H9 (cell line): ENCODE data around the gene SLC9A6. TPM values are rescaled to one million over a fixed set of nuclear protein-coding genes. Genes with fewer than 3 reads are reported as not detected.

Source experiments
- DNase-seq: peaks from one replicate; pipeline ENCODE4 v3.0.0-alpha.2; 2017
- H2AFZ ChIP-seq: one replicate; pipeline ENCODE4 v1.6.1; 2013; ENCODE audit warnings: mild to moderate bottlenecking, low read length, control low read depth, moderate library complexity
- H2AK5ac ChIP-seq: 2 replicates; pipeline ENCODE4 v1.6.1; 2013; ENCODE audit warnings: low read length, control low read depth, mixed read lengths; ENCODE audit not compliant: insufficient read length
- H2BK120ac ChIP-seq: one replicate; pipeline ENCODE4 v1.6.1; 2013; ENCODE audit warnings: low read depth, mild to moderate bottlenecking, low read length, control low read depth, inconsistent platforms; ENCODE audit not compliant: poor library complexity, severe bottlenecking
- H2BK12ac ChIP-seq: 2 replicates; pipeline ENCODE4 v1.6.1; 2013; ENCODE audit warnings: low read length, control low read depth, mixed read lengths, low read depth; ENCODE audit not compliant: insufficient read length
- H2BK15ac ChIP-seq: 2 replicates; pipeline ENCODE4 v1.6.1; 2013; ENCODE audit warnings: low read depth, low read length, control low read depth
- H2BK20ac ChIP-seq: one replicate; pipeline ENCODE4 v1.6.1; 2013; ENCODE audit warnings: low read depth, mild to moderate bottlenecking, low read length, control low read depth, inconsistent platforms; ENCODE audit not compliant: poor library complexity, severe bottlenecking
- H2BK5ac ChIP-seq: 2 replicates; pipeline ENCODE4 v1.6.1; 2013; ENCODE audit warnings: low read length, control low read depth, mixed read lengths; ENCODE audit not compliant: insufficient read length
- H3K14ac ChIP-seq: 2 replicates; pipeline ENCODE4 v1.6.1; 2013; ENCODE audit warnings: low read length, control low read depth; ENCODE audit not compliant: insufficient read depth
- H3K18ac ChIP-seq: 2 replicates; pipeline ENCODE4 v1.6.1; 2013; ENCODE audit warnings: low read depth, mild to moderate bottlenecking, mixed read lengths, low read length, control low read depth; ENCODE audit not compliant: insufficient read length
- H3K23ac ChIP-seq: 2 replicates; pipeline ENCODE4 v1.6.1; 2013; ENCODE audit warnings: low read length, control low read depth, mixed read lengths, low read depth; ENCODE audit not compliant: insufficient read length
- H3K23me2 ChIP-seq: 2 replicates; pipeline ENCODE4 v1.6.1; 2013; ENCODE audit warnings: low read depth, mild to moderate bottlenecking, mixed read lengths, low read length, control low read depth; ENCODE audit not compliant: insufficient read length, poor library complexity, severe bottlenecking
- H3K27ac ChIP-seq: 2 replicates; pipeline ENCODE4 v1.5.1; 2013; ENCODE audit warnings: low read length, control low read depth, mixed read lengths, low read depth; ENCODE audit not compliant: insufficient read length
- H3K27me3 ChIP-seq: 2 replicates; pipeline ENCODE4 v1.6.1; 2013; ENCODE audit warnings: low read length, control low read depth, inconsistent platforms; ENCODE audit not compliant: insufficient read depth
- H3K4ac ChIP-seq: 2 replicates; pipeline ENCODE4 v1.6.1; 2013; ENCODE audit warnings: low read depth, mild to moderate bottlenecking, control low read depth, inconsistent platforms, low read length, moderate library complexity
- H3K4me1 ChIP-seq: 2 replicates; pipeline ENCODE4 v1.6.1; 2013; ENCODE audit warnings: low read length, control low read depth, inconsistent platforms; ENCODE audit not compliant: insufficient read depth
- H3K4me2 ChIP-seq: 2 replicates; pipeline ENCODE4 v1.6.1; 2013; ENCODE audit warnings: low read length, control low read depth, mixed read lengths; ENCODE audit not compliant: insufficient read length, insufficient read depth
- H3K56ac ChIP-seq: 2 replicates; pipeline ENCODE4 v1.6.1; 2013; ENCODE audit warnings: low read depth, mild to moderate bottlenecking, mixed read lengths, low read length, control low read depth; ENCODE audit not compliant: insufficient read length
- H3K79me1 ChIP-seq: 2 replicates; pipeline ENCODE4 v1.6.1; 2013; ENCODE audit warnings: low read depth, mild to moderate bottlenecking, moderate library complexity, low read length, control low read depth, inconsistent platforms; ENCODE audit not compliant: insufficient read depth, poor library complexity, severe bottlenecking
- H3K79me2 ChIP-seq: 2 replicates; pipeline ENCODE4 v1.6.1; 2013; ENCODE audit warnings: low read length, control low read depth, inconsistent platforms; ENCODE audit not compliant: insufficient read depth
- H3K9ac ChIP-seq: 2 replicates; pipeline ENCODE4 v1.6.1; 2013; ENCODE audit warnings: low read length, control low read depth, mixed read lengths; ENCODE audit not compliant: insufficient read length; ENCODE audit errors: extremely low read depth
- H3K9me3 ChIP-seq: one replicate; pipeline ENCODE4 v1.6.1; 2013; ENCODE audit warnings: low read depth, low read length, inconsistent platforms; ENCODE audit not compliant: control insufficient read depth
- H3T11ph ChIP-seq: one replicate; pipeline ENCODE4 v1.6.1; 2013; ENCODE audit warnings: mild to moderate bottlenecking, low read length, control low read depth, inconsistent platforms
- H4K20me1 ChIP-seq: one replicate; pipeline ENCODE4 v1.6.1; 2013; ENCODE audit not compliant: control insufficient read depth, insufficient read length, insufficient read depth
- H4K5ac ChIP-seq: 2 replicates; pipeline ENCODE4 v1.6.1; 2013; ENCODE audit warnings: low read depth, mild to moderate bottlenecking, mixed read lengths, low read length, control low read depth; ENCODE audit not compliant: insufficient read length
- H4K8ac ChIP-seq: replicated peaks from 2 replicates; pipeline ENCODE4 v1.6.1; 2013; ENCODE audit warnings: low read length, control low read depth, mixed read lengths, low read depth; ENCODE audit not compliant: insufficient read length
- H4K91ac ChIP-seq: 2 replicates; pipeline ENCODE4 v1.6.1; 2013; ENCODE audit warnings: low read depth, mild to moderate bottlenecking, moderate library complexity, mixed read lengths, low read length, control low read depth; ENCODE audit not compliant: insufficient read length
- H3K27ac Mint-ChIP-seq, 3 experiments: 2 replicates in 2 of 3; 3 replicates in 1 of 3; pipeline ENCODE4 v1.8.0; 2020 to 2021; ENCODE audit warnings: mixed read lengths in 3 of 3, mild to moderate bottlenecking in 1 of 3, moderate library complexity in 1 of 3
- H3K27me3 Mint-ChIP-seq: 2 replicates; pipeline ENCODE4 v1.8.0; 2021; ENCODE audit warnings: low read depth, mild to moderate bottlenecking, moderate library complexity, mixed read lengths
- H3K36me3 Mint-ChIP-seq, 3 experiments: 2 replicates in 2 of 3; 3 replicates in 1 of 3; pipeline ENCODE4 v1.8.0; 2020 to 2021; ENCODE audit warnings: low read depth in 3 of 3, mixed read lengths in 3 of 3; ENCODE audit not compliant: insufficient read depth in 1 of 3
- H3K4me1 Mint-ChIP-seq, 2 experiments: 2 replicates each; pipeline ENCODE4 v1.8.0; 2020; ENCODE audit warnings: mixed read lengths in 2 of 2
- H3K4me3 Mint-ChIP-seq, 2 experiments: 2 replicates in 1 of 2; 3 replicates in 1 of 2; pipeline ENCODE4 v1.8.0; 2020 to 2021; ENCODE audit warnings: mild to moderate bottlenecking in 2 of 2, mixed read lengths in 2 of 2, moderate library complexity in 1 of 2
- H3K9me3 Mint-ChIP-seq, 2 experiments: 2 replicates in 1 of 2; 3 replicates in 1 of 2; pipeline ENCODE4 v1.8.0; 2020; ENCODE audit warnings: mild to moderate bottlenecking in 2 of 2, mixed read lengths in 2 of 2, moderate library complexity in 1 of 2
- WGBS: extraction: QIAGEN DNeasy Blood & Tissue Kit; methylation state at CpG from one replicate; pipeline ENCODE4 v1.1.7; 2013; ENCODE audit warnings: missing lambda C conversion rate, low lambda C conversion rate, mixed read lengths; ENCODE audit not compliant: insufficient read length; ENCODE audit errors: extremely low coverage; 5-methylcytosine and 5-hydroxymethylcytosine counted together
- total RNA-seq: library from RNA; stranded (reverse); gene quantifications from 2 replicates; pipeline ENCODE4 v1.2.1, GENCODE V29; 2021
- TF ChIP-seq, protein P1 (sequence below): fragments of 200-600 bp; sonication (generic); conservative IDR thresholded peaks from 3 replicates; pipeline ENCODE4 v1.8.0; 2021; ENCODE audit warnings: antibody characterized with exemption, mild to moderate bottlenecking

The SLC9A6 gene
- total RNA-seq, 1 experiment from 2014 or later: 12.3 TPM

DNA sequence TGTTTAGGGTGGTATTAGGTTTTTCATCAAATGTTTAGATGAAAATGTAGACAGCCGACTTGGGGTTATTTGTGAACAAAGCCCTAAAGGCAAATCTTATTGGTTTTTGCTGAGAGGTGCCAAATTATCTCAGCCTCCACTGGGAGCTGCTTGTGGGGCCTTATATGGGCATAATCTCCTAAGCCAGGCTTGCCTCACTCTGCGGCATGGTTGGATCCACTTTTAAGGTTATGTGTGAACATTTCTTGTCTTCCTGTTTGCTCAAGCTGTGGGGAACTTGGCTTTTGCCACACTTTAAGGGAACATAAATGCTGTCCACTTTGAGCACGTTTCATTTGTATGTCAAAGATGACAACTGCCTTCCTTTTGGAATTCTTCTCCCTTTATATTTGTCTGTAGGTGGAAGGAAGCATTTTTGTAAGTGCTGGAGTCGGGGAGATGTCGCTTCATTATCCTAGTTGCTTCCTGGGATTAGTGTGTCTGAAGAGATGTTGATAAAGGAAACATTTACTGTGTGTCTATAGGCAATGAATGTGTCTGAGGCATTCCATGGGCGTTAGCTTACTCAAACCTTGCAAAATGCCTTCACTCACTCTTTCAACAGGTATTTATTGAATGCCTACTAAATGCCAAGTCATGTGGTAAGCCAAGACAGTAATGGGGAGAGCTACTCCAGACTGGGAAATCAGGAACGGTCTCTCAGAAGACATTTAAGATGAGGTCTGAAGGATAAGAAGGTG is 78.3 kb downstream of the SLC9A6 start:
- no peak overlapping the region for H3K4ac ChIP-seq
- H3K9me3 Mint-ChIP-seq: peaks cover 55 to 69% of the 10 kb centered on the region in 2 experiments
- peaks cover 5% of the 10 kb centered on the region; the same call in 1 of the 2 replicates for H3K27me3 Mint-ChIP-seq
- H4K5ac ChIP-seq: no peak overlapping the region
- H3K4me1 Mint-ChIP-seq: no peaks in the 10 kb centered on the region
- TF ChIP-seq, protein P1, sequence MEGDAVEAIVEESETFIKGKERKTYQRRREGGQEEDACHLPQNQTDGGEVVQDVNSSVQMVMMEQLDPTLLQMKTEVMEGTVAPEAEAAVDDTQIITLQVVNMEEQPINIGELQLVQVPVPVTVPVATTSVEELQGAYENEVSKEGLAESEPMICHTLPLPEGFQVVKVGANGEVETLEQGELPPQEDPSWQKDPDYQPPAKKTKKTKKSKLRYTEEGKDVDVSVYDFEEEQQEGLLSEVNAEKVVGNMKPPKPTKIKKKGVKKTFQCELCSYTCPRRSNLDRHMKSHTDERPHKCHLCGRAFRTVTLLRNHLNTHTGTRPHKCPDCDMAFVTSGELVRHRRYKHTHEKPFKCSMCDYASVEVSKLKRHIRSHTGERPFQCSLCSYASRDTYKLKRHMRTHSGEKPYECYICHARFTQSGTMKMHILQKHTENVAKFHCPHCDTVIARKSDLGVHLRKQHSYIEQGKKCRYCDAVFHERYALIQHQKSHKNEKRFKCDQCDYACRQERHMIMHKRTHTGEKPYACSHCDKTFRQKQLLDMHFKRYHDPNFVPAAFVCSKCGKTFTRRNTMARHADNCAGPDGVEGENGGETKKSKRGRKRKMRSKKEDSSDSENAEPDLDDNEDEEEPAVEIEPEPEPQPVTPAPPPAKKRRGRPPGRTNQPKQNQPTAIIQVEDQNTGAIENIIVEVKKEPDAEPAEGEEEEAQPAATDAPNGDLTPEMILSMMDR: no peak
- H3K36me3 Mint-ChIP-seq: no peaks in the 10 kb centered on the region; a peak in 2 of 7 replicates
- H2BK5ac ChIP-seq: no peak overlapping the region
- H3K9me3 ChIP-seq: peaks cover 65% of the 10 kb centered on the region
- no peak overlapping the region for H3K18ac ChIP-seq
- H3K9ac ChIP-seq: no peak overlapping the region
- no peaks in the 10 kb centered on the region for H3K27me3 ChIP-seq
- no peak overlapping the region for H3K27ac Mint-ChIP-seq
- H4K8ac ChIP-seq: no peak overlapping the region
- H2AK5ac ChIP-seq: no peak overlapping the region
- no peak for DNase-seq
- WGBS: no CpG with 5 or more reads among the region's 7 CpGs
- no peak overlapping the region for H3K4me2 ChIP-seq
- H2BK12ac ChIP-seq: no peak overlapping the region
- H3K27ac ChIP-seq: no peak overlapping the region
- H2BK15ac ChIP-seq: no peak overlapping the region
- no peak overlapping the region for H4K91ac ChIP-seq
- H4K20me1 ChIP-seq: no peaks in the 10 kb centered on the region
- H3K14ac ChIP-seq: no peak overlapping the region
- no peaks in the 10 kb centered on the region for H3K79me1 ChIP-seq
- H3K4me1 ChIP-seq: no peaks in the 10 kb centered on the region
- H2BK120ac ChIP-seq: no peak overlapping the region
- no peak overlapping the region for H2BK20ac ChIP-seq
- no peaks in the 10 kb centered on the region for H3K23me2 ChIP-seq
- no peak overlapping the region for H3K23ac ChIP-seq
- no peaks in the 10 kb centered on the region for H3K79me2 ChIP-seq
- no peak overlapping the region for H3K56ac ChIP-seq
- no peak overlapping the region for H2AFZ ChIP-seq
- H3K4me3 Mint-ChIP-seq: no peak overlapping the region
- H3T11ph ChIP-seq: no peak overlapping the region
